GM23338 (cell line): ENCODE results near the gene SMIM7. TPM values are rescaled to one million over a fixed set of nuclear protein-coding genes. Genes with fewer than 3 reads are reported as not detected.

Source experiments
- ATAC-seq: fragments of 200-7000 bp; cut with Tn5 transposase; 3 replicates; pipeline ENCODE4 v1.9.1; 2020
- DNase-seq: peaks from one replicate; pipeline ENCODE4 v3.0.0-alpha.2; 2015; ENCODE audit warnings: low spot score
- H2AFZ ChIP-seq: fragments of 200-600 bp; sonication (generic); 2 replicates; pipeline ENCODE4 v1.8.0; 2016; ENCODE audit warnings: antibody characterized with exemption, mild to moderate bottlenecking, moderate library complexity
- H3F3A ChIP-seq: fragments of 200-600 bp; sonication (generic); replicated peaks from 2 replicates; pipeline ENCODE4 v1.8.0; 2017; ENCODE audit warnings: antibody characterized with exemption, mixed run types, low read depth
- H3K27ac ChIP-seq: fragments of 200-600 bp; sonication (generic); 2 replicates; pipeline ENCODE4 v1.6.1; 2016; ENCODE audit warnings: low read depth
- H3K27me3 ChIP-seq: fragments of 200-600 bp; sonication (generic); 2 replicates; pipeline ENCODE4 v1.8.0; 2016; ENCODE audit warnings: mild to moderate bottlenecking, mixed run types, moderate library complexity; ENCODE audit not compliant: insufficient read depth
- H3K36me3 ChIP-seq: fragments of 200-600 bp; sonication (generic); 2 replicates; pipeline ENCODE4 v1.8.0; 2016; ENCODE audit warnings: mild to moderate bottlenecking; ENCODE audit not compliant: insufficient read depth
- H3K4me1 ChIP-seq: fragments of 200-600 bp; sonication (generic); 2 replicates; pipeline ENCODE4 v1.8.0; 2016; ENCODE audit warnings: mild to moderate bottlenecking, moderate library complexity; ENCODE audit not compliant: insufficient read depth
- H3K4me2 ChIP-seq: fragments of 200-600 bp; sonication (generic); 2 replicates; pipeline ENCODE4 v1.7.1; 2017; ENCODE audit warnings: mixed run types
- H3K4me3 ChIP-seq: fragments of 200-600 bp; sonication (generic); 2 replicates; pipeline ENCODE4 v1.6.1; 2016; ENCODE audit warnings: mixed run types
- H3K79me2 ChIP-seq: fragments of 200-600 bp; sonication (generic); replicated peaks from 2 replicates; pipeline ENCODE4 v1.8.0; 2017; ENCODE audit warnings: mild to moderate bottlenecking; ENCODE audit not compliant: insufficient read depth
- H3K9me2 ChIP-seq: fragments of 200-600 bp; sonication (generic); 2 replicates; pipeline ENCODE4 v1.8.0; 2017; ENCODE audit not compliant: insufficient read depth
- H4K20me1 ChIP-seq: fragments of 200-600 bp; sonication (generic); replicated peaks from 2 replicates; pipeline ENCODE4 v1.8.0; 2017; ENCODE audit warnings: mild to moderate bottlenecking; ENCODE audit not compliant: insufficient read depth
- H3K27ac Mint-ChIP-seq: 2 replicates; pipeline ENCODE4 v1.8.0; 2020; ENCODE audit warnings: inconsistent platforms, mild to moderate bottlenecking, moderate library complexity, mixed read lengths
- H3K27me3 Mint-ChIP-seq: 3 replicates; pipeline ENCODE4 v1.8.0; 2022; ENCODE audit warnings: low read depth, mild to moderate bottlenecking, moderate library complexity, mixed read lengths, inconsistent platforms; ENCODE audit not compliant: insufficient read depth, poor library complexity
- H3K36me3 Mint-ChIP-seq: 3 replicates; pipeline ENCODE4 v1.8.0; 2021; ENCODE audit warnings: low read depth, mild to moderate bottlenecking, inconsistent platforms, moderate library complexity, mixed read lengths
- H3K4me1 Mint-ChIP-seq: 3 replicates; pipeline ENCODE4 v1.8.0; 2020; ENCODE audit warnings: mild to moderate bottlenecking, inconsistent platforms, mixed read lengths
- H3K4me3 Mint-ChIP-seq: 3 replicates; pipeline ENCODE4 v1.8.0; 2021; ENCODE audit warnings: moderate library complexity, mild to moderate bottlenecking, inconsistent platforms, mixed read lengths
- H3K9me3 Mint-ChIP-seq: 3 replicates; pipeline ENCODE4 v1.8.0; 2020; ENCODE audit warnings: moderate library complexity, mild to moderate bottlenecking, inconsistent platforms, mixed read lengths
- CREB1 ChIP-seq: fragments of 250-450 bp; sonication (Bioruptor Pico); IDR thresholded peaks from 2 replicates; pipeline ENCODE4 v1.5.0; 2020; ENCODE audit warnings: low read depth, mild to moderate bottlenecking, moderate library complexity
- EZH2phosphoT487 ChIP-seq: fragments of 200-600 bp; sonication (generic); IDR thresholded peaks from one replicate; pipeline ENCODE4 v1.8.1; 2018; ENCODE audit warnings: antibody characterized with exemption; ENCODE audit not compliant: unreplicated experiment
- NANOG ChIP-seq: IDR thresholded peaks from 2 replicates; pipeline ENCODE4 v1.6.1; 2016; ENCODE audit warnings: antibody characterized with exemption, borderline replicate concordance
- STAT1 ChIP-seq: IDR thresholded peaks from one replicate; pipeline ENCODE4 v1.6.1; 2016; ENCODE audit warnings: antibody characterized with exemption; ENCODE audit not compliant: unreplicated experiment
- polyA plus RNA-seq: library from polyadenylated mRNA; unstranded; fragments of >200 nt; fragmentation: Nextera tagmentation; extraction: Ambion mirVana; gene quantifications from 2 replicates; pipeline ENCODE4 v1.2.1, GENCODE V29; 2016
- total RNA-seq: library from RNA; depleted of rRNA; stranded (reverse); fragments of >200 nt; shearing (Covaris generic); gene quantifications from 2 replicates; pipeline ENCODE4 v1.2.3, GENCODE V29; 2014
- TF ChIP-seq, protein P1 (sequence below): fragments of 250-450 bp; sonication (Bioruptor Pico); IDR thresholded peaks from 2 replicates; pipeline ENCODE4 v1.5.0; 2020; ENCODE audit warnings: mild to moderate bottlenecking, moderate library complexity
- TF ChIP-seq, protein P2 (sequence below): IDR thresholded peaks from 2 replicates; pipeline ENCODE4 v1.6.1; 2016; ENCODE audit warnings: antibody characterized with exemption
- TF ChIP-seq, protein P3 (sequence below), 2 experiments: fragments of 200-600 bp in 1 of 2; sonication (generic) in 1 of 2; conservative IDR thresholded peaks; 2 replicates each; pipeline versions ENCODE4 v1.5.1 to v1.6.1; 2016 to 2017; ENCODE audit warnings: antibody characterized with exemption in 2 of 2, low read depth in 2 of 2, mild to moderate bottlenecking in 2 of 2, moderate library complexity in 1 of 2
- TF ChIP-seq, protein P4 (sequence below): IDR thresholded peaks from one replicate; pipeline ENCODE4 v1.6.1; 2018; ENCODE audit warnings: antibody characterized with exemption; ENCODE audit not compliant: unreplicated experiment

Gene SMIM7
- total and polyA plus RNA-seq, 2 experiments from 2014 or later, result 81.7 to 84.5 TPM

DNA sequence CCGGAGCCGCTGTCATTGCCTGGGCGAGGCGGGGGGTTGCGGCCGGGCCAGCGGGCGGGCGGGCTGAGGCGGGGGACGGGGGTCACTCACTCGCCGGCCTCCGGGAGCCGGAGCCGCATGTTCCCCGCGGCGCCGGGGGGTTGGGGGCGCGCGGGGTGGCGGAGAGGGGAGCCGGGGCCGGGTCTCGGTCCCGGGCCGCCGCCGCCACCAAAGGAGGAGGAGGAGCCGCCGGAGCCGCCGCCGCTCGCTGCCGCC, 32.1 kb downstream of the SMIM7 start:
- peaks cover 60% of the 10 kb centered on the region for H3K79me2 ChIP-seq
- H2AFZ ChIP-seq, result no peak overlapping the region
- H3K4me3 ChIP-seq, result peak overlapping the region; percentile 94
- no peak for TF ChIP-seq NANOG
- TF ChIP-seq, protein P1, sequence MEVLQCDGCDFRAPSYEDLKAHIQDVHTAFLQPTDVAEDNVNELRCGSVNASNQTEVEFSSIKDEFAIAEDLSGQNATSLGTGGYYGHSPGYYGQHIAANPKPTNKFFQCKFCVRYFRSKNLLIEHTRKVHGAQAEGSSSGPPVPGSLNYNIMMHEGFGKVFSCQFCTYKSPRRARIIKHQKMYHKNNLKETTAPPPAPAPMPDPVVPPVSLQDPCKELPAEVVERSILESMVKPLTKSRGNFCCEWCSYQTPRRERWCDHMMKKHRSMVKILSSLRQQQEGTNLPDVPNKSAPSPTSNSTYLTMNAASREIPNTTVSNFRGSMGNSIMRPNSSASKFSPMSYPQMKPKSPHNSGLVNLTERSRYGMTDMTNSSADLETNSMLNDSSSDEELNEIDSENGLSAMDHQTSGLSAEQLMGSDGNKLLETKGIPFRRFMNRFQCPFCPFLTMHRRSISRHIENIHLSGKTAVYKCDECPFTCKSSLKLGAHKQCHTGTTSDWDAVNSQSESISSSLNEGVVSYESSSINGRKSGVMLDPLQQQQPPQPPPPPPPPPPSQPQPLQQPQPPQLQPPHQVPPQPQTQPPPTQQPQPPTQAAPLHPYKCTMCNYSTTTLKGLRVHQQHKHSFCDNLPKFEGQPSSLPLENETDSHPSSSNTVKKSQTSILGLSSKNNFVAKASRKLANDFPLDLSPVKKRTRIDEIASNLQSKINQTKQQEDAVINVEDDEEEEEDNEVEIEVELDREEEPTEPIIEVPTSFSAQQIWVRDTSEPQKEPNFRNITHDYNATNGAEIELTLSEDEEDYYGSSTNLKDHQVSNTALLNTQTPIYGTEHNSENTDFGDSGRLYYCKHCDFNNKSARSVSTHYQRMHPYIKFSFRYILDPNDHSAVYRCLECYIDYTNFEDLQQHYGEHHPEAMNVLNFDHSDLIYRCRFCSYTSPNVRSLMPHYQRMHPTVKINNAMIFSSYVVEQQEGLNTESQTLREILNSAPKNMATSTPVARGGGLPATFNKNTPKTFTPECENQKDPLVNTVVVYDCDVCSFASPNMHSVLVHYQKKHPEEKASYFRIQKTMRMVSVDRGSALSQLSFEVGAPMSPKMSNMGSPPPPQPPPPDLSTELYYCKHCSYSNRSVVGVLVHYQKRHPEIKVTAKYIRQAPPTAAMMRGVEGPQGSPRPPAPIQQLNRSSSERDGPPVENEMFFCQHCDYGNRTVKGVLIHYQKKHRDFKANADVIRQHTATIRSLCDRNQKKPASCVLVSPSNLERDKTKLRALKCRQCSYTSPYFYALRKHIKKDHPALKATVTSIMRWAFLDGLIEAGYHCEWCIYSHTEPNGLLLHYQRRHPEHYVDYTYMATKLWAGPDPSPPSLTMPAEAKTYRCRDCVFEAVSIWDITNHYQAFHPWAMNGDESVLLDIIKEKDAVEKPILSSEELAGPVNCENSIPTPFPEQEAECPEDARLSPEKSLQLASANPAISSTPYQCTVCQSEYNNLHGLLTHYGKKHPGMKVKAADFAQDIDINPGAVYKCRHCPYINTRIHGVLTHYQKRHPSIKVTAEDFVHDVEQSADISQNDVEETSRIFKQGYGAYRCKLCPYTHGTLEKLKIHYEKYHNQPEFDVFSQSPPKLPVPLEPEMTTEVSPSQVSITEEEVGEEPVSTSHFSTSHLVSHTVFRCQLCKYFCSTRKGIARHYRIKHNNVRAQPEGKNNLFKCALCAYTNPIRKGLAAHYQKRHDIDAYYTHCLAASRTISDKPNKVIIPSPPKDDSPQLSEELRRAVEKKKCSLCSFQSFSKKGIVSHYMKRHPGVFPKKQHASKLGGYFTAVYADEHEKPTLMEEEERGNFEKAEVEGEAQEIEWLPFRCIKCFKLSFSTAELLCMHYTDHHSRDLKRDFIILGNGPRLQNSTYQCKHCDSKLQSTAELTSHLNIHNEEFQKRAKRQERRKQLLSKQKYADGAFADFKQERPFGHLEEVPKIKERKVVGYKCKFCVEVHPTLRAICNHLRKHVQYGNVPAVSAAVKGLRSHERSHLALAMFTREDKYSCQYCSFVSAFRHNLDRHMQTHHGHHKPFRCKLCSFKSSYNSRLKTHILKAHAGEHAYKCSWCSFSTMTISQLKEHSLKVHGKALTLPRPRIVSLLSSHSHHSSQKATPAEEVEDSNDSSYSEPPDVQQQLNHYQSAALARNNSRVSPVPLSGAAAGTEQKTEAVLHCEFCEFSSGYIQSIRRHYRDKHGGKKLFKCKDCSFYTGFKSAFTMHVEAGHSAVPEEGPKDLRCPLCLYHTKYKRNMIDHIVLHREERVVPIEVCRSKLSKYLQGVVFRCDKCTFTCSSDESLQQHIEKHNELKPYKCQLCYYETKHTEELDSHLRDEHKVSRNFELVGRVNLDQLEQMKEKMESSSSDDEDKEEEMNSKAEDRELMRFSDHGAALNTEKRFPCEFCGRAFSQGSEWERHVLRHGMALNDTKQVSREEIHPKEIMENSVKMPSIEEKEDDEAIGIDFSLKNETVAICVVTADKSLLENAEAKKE, result no peak
- TF ChIP-seq, protein P2, sequence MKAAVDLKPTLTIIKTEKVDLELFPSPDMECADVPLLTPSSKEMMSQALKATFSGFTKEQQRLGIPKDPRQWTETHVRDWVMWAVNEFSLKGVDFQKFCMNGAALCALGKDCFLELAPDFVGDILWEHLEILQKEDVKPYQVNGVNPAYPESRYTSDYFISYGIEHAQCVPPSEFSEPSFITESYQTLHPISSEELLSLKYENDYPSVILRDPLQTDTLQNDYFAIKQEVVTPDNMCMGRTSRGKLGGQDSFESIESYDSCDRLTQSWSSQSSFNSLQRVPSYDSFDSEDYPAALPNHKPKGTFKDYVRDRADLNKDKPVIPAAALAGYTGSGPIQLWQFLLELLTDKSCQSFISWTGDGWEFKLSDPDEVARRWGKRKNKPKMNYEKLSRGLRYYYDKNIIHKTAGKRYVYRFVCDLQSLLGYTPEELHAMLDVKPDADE, result no peak
- TF ChIP-seq, protein P3, sequence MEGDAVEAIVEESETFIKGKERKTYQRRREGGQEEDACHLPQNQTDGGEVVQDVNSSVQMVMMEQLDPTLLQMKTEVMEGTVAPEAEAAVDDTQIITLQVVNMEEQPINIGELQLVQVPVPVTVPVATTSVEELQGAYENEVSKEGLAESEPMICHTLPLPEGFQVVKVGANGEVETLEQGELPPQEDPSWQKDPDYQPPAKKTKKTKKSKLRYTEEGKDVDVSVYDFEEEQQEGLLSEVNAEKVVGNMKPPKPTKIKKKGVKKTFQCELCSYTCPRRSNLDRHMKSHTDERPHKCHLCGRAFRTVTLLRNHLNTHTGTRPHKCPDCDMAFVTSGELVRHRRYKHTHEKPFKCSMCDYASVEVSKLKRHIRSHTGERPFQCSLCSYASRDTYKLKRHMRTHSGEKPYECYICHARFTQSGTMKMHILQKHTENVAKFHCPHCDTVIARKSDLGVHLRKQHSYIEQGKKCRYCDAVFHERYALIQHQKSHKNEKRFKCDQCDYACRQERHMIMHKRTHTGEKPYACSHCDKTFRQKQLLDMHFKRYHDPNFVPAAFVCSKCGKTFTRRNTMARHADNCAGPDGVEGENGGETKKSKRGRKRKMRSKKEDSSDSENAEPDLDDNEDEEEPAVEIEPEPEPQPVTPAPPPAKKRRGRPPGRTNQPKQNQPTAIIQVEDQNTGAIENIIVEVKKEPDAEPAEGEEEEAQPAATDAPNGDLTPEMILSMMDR (conservative IDR thresholded peaks at IDR 0.05; ENCODE audit: low read depth in 2 of 2), result no peak
- TF ChIP-seq, protein P4, sequence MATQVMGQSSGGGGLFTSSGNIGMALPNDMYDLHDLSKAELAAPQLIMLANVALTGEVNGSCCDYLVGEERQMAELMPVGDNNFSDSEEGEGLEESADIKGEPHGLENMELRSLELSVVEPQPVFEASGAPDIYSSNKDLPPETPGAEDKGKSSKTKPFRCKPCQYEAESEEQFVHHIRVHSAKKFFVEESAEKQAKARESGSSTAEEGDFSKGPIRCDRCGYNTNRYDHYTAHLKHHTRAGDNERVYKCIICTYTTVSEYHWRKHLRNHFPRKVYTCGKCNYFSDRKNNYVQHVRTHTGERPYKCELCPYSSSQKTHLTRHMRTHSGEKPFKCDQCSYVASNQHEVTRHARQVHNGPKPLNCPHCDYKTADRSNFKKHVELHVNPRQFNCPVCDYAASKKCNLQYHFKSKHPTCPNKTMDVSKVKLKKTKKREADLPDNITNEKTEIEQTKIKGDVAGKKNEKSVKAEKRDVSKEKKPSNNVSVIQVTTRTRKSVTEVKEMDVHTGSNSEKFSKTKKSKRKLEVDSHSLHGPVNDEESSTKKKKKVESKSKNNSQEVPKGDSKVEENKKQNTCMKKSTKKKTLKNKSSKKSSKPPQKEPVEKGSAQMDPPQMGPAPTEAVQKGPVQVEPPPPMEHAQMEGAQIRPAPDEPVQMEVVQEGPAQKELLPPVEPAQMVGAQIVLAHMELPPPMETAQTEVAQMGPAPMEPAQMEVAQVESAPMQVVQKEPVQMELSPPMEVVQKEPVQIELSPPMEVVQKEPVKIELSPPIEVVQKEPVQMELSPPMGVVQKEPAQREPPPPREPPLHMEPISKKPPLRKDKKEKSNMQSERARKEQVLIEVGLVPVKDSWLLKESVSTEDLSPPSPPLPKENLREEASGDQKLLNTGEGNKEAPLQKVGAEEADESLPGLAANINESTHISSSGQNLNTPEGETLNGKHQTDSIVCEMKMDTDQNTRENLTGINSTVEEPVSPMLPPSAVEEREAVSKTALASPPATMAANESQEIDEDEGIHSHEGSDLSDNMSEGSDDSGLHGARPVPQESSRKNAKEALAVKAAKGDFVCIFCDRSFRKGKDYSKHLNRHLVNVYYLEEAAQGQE, result no peak
- TF ChIP-seq STAT1, result no peak
- no peak for TF ChIP-seq CREB1 (CRISPR knock-in tag)
- TF ChIP-seq EZH2phosphoT487, result no peak
- DNase-seq (no peak), ATAC-seq (peak; percentile 10)
- H3K27ac ChIP-seq, result no peak overlapping the region
- H3K27me3 Mint-ChIP-seq, result peaks cover 21% of the 10 kb centered on the region
- no peak overlapping the region for H3K27ac Mint-ChIP-seq
- H3K4me1 ChIP-seq, result peaks cover 9% of the 10 kb centered on the region
- no peaks in the 10 kb centered on the region; the same call in 2 of the 3 replicates for H3K9me3 Mint-ChIP-seq
- no peaks in the 10 kb centered on the region for H3K9me2 ChIP-seq
- H3K4me3 Mint-ChIP-seq, result peak overlapping the region; percentile 97; the same call in 2 of the 3 replicates
- H3F3A ChIP-seq, result peaks cover 9% of the 10 kb centered on the region; the same call in 1 of the 2 replicates
- peaks cover 17% of the 10 kb centered on the region; the same call in 2 of the 3 replicates for H3K36me3 Mint-ChIP-seq
- peaks cover 26% of the 10 kb centered on the region for H3K4me1 Mint-ChIP-seq
- peaks cover 36% of the 10 kb centered on the region for H4K20me1 ChIP-seq
- H3K27me3 ChIP-seq, result no peaks in the 10 kb centered on the region
- H3K4me2 ChIP-seq, result peak overlapping the region; percentile 96
- H3K36me3 ChIP-seq, result no peaks in the 10 kb centered on the region
